HepG2 (cell line): ENCODE measurements around the gene CBX2. TPM values are rescaled to one million over a fixed set of nuclear protein-coding genes. Genes with fewer than 3 reads are reported as not detected.

Source experiments
- AFF4 ChIP-seq: sonication (generic); formaldehyde crosslinking; IDR thresholded peaks from 2 replicates; pipeline ENCODE4 v1.4.0; 2020; ENCODE audit warnings: missing genetic modification reagents
- FOXA1 ChIP-seq, 2 experiments: fragments of 450-650 bp in 1 of 2; sonication (generic) in 1 of 2; formaldehyde crosslinking in 1 of 2; IDR thresholded peaks; 2 replicates each; pipeline versions ENCODE4 v1.4.0 to v1.6.1; 2016 to 2020; ENCODE audit warnings: missing genetic modification reagents in 1 of 2
- HHEX ChIP-seq: IDR thresholded peaks from 2 replicates; pipeline ENCODE4 v1.6.1; 2016; ENCODE audit warnings: control low read depth
- HOXA9 ChIP-seq: sonication (generic); formaldehyde crosslinking; IDR thresholded peaks from 2 replicates; pipeline ENCODE4 v1.8.1; 2022; ENCODE audit warnings: missing genetic modification reagents, mild to moderate bottlenecking, moderate library complexity, borderline replicate concordance
- JUN ChIP-seq: sonication (generic); formaldehyde crosslinking; IDR thresholded peaks from 2 replicates; pipeline ENCODE4 v1.4.0; 2020; ENCODE audit warnings: mild to moderate bottlenecking, missing genetic modification reagents
- PAWR ChIP-seq: sonication (generic); formaldehyde crosslinking; IDR thresholded peaks from 2 replicates; pipeline ENCODE4 v1.4.0; 2020; ENCODE audit warnings: missing genetic modification reagents, mild to moderate bottlenecking, borderline replicate concordance
- PAX8 ChIP-seq: sonication (generic); formaldehyde crosslinking; IDR thresholded peaks from 2 replicates; pipeline ENCODE4 v1.8.0; 2022; ENCODE audit warnings: mild to moderate bottlenecking, missing genetic modification reagents, borderline replicate concordance
- PRDM4 ChIP-seq: sonication (generic); formaldehyde crosslinking; IDR thresholded peaks from 2 replicates; pipeline ENCODE4 v1.9.0; 2021; ENCODE audit warnings: missing genetic modification reagents, borderline replicate concordance
- THYN1 ChIP-seq: sonication (generic); formaldehyde crosslinking; IDR thresholded peaks from 2 replicates; pipeline ENCODE4 v1.8.1; 2023; ENCODE audit warnings: low read depth, mild to moderate bottlenecking, moderate library complexity, missing genetic modification reagents, borderline replicate concordance
- XRCC5 ChIP-seq: fragments of 200-400 bp; formaldehyde crosslinking; optimal IDR thresholded peaks from 2 replicates; pipeline ENCODE3; 2017; ENCODE audit warnings: mild to moderate bottlenecking, low read length
- ZNF33B ChIP-seq: sonication (generic); formaldehyde crosslinking; IDR thresholded peaks from 2 replicates; pipeline ENCODE4 v1.5.1; 2020; ENCODE audit warnings: mild to moderate bottlenecking, missing genetic modification reagents
- ZNF589 ChIP-seq: sonication (generic); formaldehyde crosslinking; conservative IDR thresholded peaks from 2 replicates; pipeline ENCODE4 v1.8.0; 2022; ENCODE audit warnings: mild to moderate bottlenecking, moderate library complexity, missing genetic modification reagents
- ZNF704 ChIP-seq: sonication (generic); formaldehyde crosslinking; IDR thresholded peaks from 2 replicates; pipeline ENCODE4 v1.8.1; 2023; ENCODE audit warnings: mild to moderate bottlenecking, inconsistent platforms, moderate library complexity, missing genetic modification reagents, borderline replicate concordance
- ZNF784 ChIP-seq: sonication (generic); formaldehyde crosslinking; IDR thresholded peaks from 2 replicates; pipeline ENCODE4 v1.5.1; 2020; ENCODE audit warnings: missing genetic modification reagents, mild to moderate bottlenecking, borderline replicate concordance
- ZSCAN20 ChIP-seq: sonication (generic); formaldehyde crosslinking; IDR thresholded peaks from 2 replicates; pipeline ENCODE4 v1.4.0; 2020; ENCODE audit warnings: missing genetic modification reagents, mild to moderate bottlenecking, borderline replicate concordance
- polyA plus RNA-seq, 8 experiments: library from polyadenylated mRNA; depleted of rRNA in 3 of 8; stranded (reverse) in 7 of 8; unstranded in 1 of 8; fragments of >200 nt; fragmentation: Illumina TruSeq in 4 of 8; extraction: Trizol in 4 of 8; gene quantifications; 2 replicates each; pipeline versions ENCODE4 v1.2.1 to v1.2.3, GENCODE V29; 2011 to 2016; ENCODE audit warnings: low read depth in 4 of 8, missing spikeins in 1 of 8, mixed read lengths in 1 of 8; ENCODE audit not compliant: insufficient read depth in 1 of 8
- total RNA-seq, 5 experiments: library from RNA; depleted of rRNA; stranded (reverse); fragments of >200 nt; fragmentation: Illumina TruSeq; extraction: Trizol; gene quantifications; 2 replicates each; pipeline ENCODE4 v1.2.3, GENCODE V29; 2016; ENCODE audit warnings: low read depth in 1 of 5
- TF ChIP-seq, protein P1 (sequence below): sonication (generic); formaldehyde crosslinking; IDR thresholded peaks from 2 replicates; pipeline ENCODE4 v1.4.0; 2020; ENCODE audit warnings: mild to moderate bottlenecking, missing genetic modification reagents

The CBX2 gene
- total and polyA plus RNA-seq, 2 of the 13 experiments (the other 11 are each of a cell fraction or from before 2014, with no cell fraction given): 14.5 to 31.1 TPM

GRCh38 chr17:79741751-79742588, 36.0 kb upstream of the CBX2 start (continued):
- peak; percentile 99 for TF ChIP-seq XRCC5
- TF ChIP-seq ZNF784: peak; percentile 92
- no peak for TF ChIP-seq HOXA9 (CRISPR knock-in tag)
- no peak for TF ChIP-seq FOXA1 (IDR thresholded peaks at IDR 0.05)
- no peak for TF ChIP-seq FOXA1 (CRISPR knock-in tag; IDR thresholded peaks at IDR 0.05)
- TF ChIP-seq, protein P1, sequence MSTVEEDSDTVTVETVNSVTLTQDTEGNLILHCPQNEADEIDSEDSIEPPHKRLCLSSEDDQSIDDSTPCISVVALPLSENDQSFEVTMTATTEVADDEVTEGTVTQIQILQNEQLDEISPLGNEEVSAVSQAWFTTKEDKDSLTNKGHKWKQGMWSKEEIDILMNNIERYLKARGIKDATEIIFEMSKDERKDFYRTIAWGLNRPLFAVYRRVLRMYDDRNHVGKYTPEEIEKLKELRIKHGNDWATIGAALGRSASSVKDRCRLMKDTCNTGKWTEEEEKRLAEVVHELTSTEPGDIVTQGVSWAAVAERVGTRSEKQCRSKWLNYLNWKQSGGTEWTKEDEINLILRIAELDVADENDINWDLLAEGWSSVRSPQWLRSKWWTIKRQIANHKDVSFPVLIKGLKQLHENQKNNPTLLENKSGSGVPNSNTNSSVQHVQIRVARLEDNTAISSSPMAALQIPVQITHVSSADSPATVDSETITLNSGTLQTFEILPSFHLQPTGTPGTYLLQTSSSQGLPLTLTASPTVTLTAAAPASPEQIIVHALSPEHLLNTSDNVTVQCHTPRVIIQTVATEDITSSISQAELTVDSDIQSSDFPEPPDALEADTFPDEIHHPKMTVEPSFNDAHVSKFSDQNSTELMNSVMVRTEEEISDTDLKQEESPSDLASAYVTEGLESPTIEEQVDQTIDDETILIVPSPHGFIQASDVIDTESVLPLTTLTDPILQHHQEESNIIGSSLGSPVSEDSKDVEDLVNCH: no peak
- TF ChIP-seq PRDM4: no peak
- no peak for TF ChIP-seq ZNF589 (CRISPR knock-in tag)
- TF ChIP-seq HHEX (CRISPR knock-in tag): no peak; the same call in 1 of the 2 replicates
- peak; percentile 83; the same call in 1 of the 2 replicates for TF ChIP-seq ZNF33B
- TF ChIP-seq JUN (CRISPR knock-in tag): no peak
- peak; percentile 94; the same call in 1 of the 2 replicates for TF ChIP-seq ZSCAN20 (CRISPR knock-in tag)
- no peak for TF ChIP-seq THYN1 (CRISPR knock-in tag)
- no peak for TF ChIP-seq AFF4 (CRISPR knock-in tag)
- no peak for TF ChIP-seq PAX8 (CRISPR knock-in tag)
- no peak; the same call in 1 of the 2 replicates for TF ChIP-seq PAWR
- TF ChIP-seq ZNF704 (CRISPR knock-in tag): no peak
